Measurements from ENCODE around the gene TAAR2.

DNA sequence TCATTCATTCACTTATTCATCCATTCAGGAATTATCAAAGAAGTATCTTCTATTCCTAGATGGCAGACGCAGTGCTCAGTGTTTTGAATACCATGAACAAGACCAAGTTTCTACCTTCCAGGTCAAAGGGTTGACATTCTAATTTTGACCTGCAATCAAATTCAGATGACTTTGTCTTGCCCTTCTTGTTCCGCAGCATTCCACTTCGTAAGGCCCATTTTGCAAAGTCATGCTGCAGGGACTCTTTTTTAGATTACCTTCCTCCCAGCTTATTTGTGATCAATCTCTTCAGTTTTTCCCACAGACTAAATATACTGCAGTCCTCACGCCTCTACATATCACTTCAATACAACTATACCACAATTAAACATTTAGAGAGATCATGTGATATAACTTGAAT is 42.0 kb upstream of the TAAR2 start:
- TF ChIP-seq, protein P1, sequence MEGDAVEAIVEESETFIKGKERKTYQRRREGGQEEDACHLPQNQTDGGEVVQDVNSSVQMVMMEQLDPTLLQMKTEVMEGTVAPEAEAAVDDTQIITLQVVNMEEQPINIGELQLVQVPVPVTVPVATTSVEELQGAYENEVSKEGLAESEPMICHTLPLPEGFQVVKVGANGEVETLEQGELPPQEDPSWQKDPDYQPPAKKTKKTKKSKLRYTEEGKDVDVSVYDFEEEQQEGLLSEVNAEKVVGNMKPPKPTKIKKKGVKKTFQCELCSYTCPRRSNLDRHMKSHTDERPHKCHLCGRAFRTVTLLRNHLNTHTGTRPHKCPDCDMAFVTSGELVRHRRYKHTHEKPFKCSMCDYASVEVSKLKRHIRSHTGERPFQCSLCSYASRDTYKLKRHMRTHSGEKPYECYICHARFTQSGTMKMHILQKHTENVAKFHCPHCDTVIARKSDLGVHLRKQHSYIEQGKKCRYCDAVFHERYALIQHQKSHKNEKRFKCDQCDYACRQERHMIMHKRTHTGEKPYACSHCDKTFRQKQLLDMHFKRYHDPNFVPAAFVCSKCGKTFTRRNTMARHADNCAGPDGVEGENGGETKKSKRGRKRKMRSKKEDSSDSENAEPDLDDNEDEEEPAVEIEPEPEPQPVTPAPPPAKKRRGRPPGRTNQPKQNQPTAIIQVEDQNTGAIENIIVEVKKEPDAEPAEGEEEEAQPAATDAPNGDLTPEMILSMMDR (IDR thresholded peaks at IDR 0.05 in 8 of 11, conservative IDR thresholded peaks at IDR 0.05 in 3 of 11): no peak
- TF ChIP-seq POLR2A (IDR thresholded peaks at IDR 0.05): no peak
- TF ChIP-seq POLR2AphosphoS5 (IDR thresholded peaks at IDR 0.05): no peak
